Eye (tissue), 1 donor: ENCODE measurements around the gene NCS1.
"Not testable (repeated sequence)": the region's sequence is repeated elsewhere in the genome, so short reads cannot be mapped to it uniquely, and the experiment has no call there.

Source experiments
- DNase-seq: peaks from one replicate; pipeline ENCODE4 v3.0.0-alpha.2; 2015

The NCS1 gene

DNA sequence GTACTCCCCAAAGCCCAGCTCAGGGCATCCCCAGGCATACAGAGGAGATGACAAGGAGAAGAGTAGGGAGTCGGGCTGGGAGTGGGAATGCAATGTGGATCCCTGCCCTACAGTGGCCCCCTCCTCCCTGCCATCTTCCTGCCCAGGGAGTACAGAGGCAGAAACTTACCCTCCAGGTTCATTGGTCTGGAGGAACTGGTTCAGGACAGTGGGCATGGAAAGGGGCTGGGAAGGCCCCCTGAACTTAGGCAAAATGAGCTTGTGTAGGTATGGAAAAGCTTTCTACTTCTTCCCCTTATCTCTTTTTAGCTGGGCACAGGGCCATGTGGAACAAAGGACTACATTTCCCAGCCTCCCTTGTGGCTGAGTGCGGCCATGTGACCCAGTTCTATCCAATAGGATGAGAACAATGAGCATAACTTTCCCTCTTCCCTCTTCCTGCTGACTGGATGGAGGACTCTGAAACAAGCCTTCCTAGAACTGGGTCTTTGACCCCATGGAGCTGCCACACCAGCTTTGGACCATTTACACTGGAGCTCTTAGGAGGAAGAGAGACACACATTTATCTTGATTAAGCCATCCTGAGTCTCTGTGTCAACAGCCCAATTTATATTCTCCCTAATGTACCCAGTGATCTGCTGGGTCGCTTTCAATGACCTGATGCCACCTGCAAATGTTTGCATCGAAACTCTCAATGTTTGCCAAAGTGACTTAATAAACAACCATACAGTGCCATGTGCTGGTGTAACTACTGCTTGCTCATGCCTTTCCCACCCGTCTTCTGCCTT, 68.4 kb downstream of the NCS1 start:
- DNase-seq: peak; percentile 92

DNA sequence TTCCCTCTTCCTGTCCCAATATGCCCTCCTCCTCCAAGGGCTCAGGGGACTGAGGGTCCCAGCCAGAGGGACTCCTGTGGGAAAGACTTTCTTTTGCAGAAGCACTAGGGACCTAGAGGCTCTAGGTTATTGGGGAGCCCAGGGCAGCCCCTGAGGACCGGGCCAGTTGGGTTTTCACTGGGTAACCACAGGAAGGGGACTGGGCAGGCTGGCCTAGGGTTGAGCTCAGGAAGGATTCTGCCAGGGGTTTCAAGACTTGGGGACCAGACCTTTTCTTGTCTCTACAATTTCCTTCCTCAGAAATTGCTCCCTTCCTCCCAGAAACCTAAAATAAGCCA, 69.0 kb downstream of the NCS1 start:
- no peak for DNase-seq

DNA sequence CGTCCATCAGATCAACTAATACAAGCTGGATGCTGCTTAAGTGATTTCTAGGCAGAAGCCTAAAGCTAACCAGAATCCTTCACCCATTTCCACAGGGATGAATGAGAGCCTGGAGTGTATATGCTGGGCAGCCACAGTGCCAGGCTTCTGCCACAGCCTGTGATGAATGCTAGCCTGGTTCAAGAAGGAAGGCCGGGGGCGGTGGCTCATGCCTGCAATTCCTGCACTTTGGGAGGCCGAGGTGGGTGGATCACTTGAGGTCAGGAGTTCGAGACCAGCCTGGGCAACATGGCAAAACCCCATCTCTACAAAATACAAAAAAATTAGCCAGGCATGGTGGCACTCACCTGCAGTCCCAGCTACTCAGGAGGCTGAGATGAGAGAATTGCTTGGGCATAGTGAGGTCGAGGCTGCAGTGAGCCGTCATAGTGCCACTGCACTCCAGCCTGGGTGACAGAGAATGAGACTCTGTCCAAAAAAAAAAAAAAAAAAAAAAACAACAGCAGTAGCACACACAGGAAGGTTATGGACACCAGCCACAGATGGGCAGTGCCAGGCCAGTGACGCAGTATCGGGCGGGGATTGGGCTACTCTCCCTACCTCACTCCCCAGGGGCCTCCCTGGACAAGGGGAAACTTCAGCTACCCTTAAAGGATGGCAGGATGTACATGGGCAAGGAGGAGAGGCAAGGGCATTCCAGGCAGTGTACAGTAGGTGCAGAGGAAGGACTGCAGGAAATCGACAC, 70.2 kb downstream of the NCS1 start:
- DNase-seq: no peak

DNA sequence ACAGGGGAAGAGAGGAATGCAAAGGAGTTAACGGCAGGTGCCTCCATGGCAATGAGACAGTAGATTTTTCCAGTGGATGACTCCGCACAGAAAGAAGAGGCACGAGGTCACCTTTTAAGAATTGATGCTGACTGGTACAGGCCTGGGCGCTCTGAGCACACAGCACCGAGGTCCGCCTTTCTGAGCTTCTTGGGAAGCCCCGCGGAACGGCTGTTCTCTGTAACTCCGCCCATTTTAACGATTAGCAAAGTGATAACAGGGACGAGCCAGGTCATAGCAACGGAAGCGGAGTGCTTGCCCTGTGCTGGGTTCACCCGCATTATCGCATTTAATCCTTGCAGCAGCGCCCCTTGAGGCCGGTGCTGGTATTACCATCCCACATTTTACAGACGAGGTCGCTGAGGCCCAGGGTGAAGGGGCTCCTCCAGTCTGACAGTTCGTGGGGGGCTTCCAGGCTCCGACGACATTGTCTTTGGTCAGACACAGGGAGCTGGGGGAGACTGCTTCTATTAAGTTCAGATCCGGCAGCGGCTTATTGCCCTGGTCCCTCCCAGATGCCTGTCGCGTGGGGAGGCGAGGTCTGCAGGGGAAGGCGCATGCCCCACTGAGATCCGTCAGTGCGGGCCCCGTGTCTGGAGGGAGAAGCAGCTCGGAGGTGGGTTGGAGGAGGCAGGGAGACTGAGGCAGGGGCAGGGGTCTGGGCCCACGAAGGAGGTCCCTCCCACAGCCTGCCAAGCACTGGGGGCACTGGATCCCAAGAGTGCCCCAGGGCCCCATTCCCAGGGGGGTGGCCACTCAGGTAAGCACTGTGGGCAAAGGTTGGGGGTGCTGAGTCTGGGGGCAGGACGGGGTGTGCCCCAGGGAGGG, 71.0 kb downstream of the NCS1 start:
- DNase-seq: peak; percentile 94

DNA sequence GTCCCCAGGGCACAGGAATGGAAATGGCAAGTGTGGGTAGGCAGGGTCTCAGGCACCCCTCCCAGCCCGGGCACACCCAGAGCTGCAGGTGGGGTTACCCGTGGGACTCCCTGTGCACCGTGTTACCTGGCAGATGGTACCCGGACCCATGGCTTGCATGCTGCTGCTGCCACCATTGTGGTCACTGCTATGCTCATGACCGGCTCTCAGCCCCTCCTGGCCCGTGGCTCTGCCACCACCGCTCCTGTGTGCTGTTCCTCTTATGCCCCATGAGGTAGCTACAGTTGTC, 71.6 kb downstream of the NCS1 start:
- no peak for DNase-seq

DNA sequence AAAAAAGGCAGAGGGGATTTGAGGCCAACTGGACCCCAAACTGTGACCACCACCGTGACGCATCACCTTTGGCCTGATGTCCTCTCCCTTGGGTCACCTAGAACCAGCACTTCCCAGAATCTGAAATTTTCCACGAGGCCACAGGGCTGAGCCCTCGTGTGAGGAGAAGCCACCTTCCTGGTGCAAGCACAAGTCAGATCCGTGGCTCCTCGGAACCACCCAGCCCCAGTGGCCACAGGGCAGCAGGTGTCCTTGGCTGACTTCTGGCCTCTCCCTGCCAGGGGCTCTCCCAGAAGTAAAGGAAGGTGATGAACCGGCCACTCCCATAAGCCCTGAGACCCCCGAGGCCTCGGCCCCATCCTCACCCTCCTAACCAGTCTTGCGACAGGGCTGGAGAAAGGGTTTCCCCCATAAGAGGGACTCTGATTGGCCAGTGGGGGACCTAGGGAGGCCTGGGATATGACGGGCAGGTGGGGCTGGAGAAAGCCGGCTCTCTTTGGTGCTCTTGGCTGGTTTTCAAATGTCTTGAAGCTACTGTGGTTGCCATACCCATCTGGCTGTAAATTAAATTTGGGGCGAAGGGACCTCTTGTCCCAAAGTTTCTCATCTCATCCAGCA, 72.5 kb downstream of the NCS1 start:
- no peak for DNase-seq

DNA sequence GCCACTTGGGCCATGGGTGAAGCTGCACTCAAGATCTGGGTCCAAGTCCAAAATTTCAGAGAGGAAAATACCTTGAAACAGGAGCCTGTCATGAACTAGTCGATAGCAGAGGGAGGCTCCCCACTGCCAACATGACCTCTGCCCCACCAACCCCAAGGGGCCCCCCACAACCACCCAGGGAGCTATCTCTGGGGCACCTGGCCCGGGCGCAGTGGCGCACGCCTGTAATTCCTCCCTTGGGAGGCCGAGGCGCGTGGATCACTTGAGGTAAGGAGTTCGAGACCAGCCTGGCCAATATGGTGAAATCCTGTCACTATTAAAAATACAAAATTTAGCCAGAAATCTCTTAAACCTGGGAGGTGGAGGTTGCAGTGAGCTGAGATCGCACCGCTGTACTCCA, 73.3 kb downstream of the NCS1 start:
- no peak for DNase-seq

DNA sequence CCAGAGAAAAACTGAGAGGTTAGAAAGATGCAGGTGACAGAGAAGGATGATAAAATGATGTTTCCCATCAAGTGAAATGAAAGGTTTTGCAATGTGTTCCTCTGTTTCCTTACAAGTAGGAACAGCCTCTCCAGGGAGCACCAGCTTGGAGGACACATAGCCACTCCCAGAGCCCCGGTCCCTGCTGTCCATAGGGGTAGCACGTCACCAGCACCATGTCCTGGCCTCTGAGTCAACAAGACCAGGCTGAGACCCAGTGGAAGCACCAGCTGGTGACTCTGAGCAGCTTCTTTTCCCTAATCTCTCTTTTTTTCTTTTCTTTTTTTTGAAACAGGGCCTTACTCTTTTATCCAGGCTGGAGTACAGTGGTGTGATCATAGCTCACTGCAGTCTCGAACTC, 73.9 kb downstream of the NCS1 start:
- DNase-seq: no peak

DNA sequence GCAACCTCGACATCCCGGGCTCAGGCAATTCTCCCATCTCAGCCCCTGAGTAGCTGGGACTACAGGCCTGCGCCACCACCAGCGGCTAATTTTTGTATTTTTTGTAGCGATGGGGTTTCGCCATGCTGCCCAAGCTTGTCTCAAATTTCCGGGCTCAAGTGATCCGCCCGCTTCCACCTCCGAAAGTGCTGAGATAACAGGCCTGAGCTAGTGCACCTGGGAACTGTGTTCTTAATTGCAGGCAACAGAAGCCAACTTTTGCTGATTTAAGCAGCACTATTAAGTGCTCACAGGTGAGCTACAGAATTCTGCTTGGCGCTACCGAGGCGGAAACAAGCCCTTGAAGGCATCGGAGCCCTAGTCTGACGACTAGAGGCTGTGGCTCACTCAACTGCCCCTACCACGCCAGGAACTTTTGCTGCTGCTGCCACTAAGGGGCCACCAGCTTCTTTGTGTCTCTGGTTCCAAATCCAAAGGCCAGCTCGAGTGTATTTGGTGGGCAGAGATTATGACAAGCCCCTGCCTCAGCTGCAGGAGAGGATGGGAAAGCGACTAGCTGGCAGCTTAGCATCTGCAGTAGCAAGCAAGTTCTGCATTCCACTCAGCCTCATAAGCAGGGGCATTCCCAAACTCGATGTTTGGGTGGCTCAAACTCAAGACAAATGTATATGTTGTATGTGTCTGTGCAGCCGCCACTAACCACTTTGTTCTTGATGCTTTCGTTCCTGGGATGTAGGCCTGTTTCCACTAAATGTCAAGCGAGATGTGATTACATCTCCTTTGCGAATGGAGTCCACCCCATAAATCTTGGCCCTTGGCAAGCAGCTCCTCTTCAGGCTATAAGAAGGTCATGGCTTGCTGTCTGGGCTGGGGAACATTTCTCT, 82.8 kb downstream of the NCS1 start:
- no peak for DNase-seq

DNA sequence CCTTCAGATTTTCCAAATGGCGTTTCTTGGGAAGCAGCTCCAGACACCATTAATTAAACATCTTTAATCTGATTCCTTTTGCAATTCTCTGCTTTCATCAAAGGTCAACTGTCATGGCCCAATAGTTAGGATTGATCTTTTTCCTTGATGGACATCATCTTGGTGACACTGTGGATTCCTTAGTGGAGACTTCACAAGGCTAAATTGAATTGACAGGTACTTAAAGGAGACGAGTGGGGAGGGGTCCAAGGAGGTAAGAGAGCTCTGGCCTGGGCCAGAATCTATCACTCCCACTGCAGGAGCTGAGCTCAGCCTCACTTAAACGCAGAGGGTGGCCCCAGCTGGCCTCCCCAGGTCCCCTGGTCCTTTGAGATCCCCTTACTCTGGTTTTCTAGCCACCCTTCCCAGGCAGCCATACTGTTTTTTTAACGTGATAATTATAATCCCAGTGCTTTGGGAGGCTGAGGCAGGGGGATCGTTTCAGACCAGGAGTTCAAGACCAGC, 83.5 kb downstream of the NCS1 start:
- DNase-seq: no peak

DNA sequence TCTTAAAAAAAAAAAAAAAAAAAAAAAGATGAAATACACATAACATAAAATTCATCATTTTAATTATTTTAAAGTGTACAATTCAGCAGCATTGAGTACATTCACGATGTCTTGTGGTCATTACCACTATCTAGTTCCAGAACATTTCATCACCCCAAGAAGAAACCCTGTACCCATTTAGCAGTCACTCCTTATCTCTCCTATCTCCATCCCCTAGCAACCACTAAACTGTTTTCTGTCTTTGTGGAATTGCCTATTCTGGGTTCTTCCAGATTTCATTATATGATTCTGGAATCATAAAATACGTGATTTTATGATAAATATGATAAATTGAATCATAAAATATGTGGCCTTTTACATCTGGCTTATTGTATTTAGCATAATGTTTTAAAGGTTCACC, 84.4 kb downstream of the NCS1 start:
- DNase-seq: no peak

DNA sequence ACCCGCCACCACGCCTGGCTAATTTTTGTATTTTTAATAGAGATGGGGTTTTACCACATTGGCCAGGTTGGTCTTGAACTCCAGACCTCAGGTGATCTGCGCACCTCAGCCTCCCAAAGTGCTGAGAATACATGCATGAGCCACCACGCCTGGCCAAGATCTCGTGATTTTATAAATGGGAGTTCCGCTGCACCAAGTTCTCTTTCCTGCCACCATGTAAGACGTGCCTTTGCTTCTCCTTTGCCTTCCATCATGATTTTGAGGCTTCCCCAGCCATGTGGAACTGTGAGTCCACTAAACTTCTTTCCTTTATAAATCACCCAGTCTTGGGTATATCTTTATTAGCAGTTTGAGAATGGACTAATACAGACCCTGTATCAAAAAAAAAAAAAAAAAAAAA, 85.9 kb downstream of the NCS1 start:
- DNase-seq: not testable (repeated sequence)

DNA sequence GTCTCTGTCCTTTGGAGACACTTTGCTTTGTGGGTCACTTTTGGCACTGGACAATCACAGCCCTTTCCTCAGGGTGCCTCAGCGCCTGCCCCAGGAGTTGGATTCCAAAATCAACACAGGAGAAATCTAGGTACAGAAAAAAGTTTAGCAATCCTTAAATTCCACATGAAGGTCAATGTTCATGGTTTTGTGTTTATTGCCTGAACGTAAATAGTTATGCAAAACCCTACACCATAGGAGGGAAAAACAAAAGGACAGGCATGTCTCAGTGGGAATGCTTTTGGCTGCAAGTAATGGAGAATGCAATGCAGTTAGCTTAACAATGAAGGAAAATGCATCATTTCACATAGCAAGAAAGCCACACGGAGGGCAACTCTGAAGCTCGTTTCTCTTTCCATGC, 86.8 kb downstream of the NCS1 start:
- no peak for DNase-seq

DNA sequence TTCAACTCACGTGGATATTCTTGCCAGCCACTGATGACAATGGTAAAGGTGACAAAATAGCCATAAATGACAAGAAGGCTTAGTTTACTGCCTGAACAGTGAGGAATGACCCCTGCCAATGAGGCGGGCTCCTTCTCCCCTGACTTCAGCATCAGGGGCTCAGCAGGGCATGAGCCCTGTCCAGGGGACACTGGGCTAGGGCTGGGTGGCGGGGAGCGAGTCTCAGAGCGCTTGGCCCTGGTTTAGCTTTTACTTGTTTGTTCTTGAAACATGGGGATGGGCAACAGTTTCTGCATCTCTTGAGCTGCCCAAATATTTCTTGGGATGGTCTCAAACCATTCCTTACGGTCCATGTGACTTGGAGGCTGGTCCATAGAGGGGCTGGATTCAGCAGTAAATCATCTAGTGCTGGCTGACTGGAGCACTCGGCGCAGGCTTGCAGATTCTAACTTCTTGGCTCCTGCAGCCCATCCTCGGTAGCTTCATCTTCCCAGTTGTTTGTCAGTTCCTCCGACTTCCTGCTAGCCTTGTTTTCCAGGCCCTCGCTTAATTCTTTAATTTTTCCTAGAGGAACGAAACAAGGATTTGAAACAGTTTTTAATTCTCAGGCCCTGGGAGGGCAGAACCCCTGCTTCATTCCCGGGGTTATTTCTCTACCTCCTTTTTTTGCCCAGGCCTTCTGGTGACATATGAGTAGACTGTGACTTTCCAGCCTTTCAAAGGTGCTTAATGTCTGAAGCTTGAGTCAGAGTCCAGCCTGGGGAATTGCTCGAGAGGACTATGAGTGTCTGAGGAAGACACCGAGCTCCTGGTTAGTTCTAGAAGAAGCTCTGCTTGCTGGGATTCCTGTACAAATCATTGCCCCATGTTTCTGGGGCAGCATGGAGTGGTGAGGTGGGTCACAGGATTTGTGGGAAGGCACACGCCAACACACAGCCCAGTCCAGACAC, 88.9 kb downstream of the NCS1 start:
- no peak for DNase-seq

DNA sequence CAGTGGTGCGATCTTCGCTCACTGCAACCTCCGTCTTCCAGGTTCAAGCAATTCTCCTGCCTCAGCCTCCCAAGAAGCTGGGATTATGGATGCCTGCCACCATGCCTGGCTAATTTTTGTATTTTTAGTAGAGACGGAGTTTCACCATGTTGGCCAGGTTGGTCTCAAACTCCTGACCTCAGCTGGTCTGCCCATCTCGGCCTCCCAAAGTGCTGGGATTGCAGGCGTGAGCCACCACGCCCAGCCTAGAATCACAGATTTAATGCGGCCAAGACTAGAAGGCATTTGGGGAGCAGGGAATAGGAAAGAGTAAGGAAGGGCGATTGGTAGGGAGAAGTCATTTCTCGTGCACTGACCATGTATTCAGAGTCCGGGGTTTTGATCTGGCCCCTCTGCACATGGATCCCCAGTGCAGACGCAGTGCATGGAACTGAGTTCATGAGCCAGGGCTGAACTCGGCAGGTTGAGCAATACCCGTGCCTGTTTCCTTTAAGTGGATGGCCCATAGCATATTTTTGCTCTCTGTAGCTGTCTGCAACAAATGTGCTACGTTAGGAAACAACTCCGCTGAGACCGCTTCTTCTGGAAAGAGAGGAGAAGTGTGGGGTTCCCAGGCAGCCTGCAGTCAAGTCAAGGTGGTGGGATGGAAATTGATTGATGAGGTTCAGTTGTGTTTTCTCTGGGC, 90.0 kb downstream of the NCS1 start:
- DNase-seq: no peak

DNA sequence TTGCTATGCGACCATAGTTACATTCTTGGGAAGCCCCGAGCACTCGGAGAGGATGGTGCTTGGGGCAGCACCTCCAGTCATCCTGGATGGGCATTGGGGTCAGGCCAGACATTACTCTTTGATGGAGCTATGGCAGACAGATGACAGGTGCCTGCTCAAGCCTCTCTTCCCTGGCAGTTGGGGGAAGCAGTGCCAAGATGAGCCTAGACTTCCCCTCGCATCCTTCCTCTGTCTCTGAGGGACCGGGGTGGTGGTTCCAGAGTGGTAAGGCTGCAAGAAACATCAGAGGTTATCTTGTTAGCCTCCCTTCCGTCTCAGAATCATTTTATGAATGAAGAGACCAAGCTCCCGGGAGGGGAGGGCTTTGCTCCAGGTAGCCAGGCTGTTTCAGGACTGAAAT, 90.6 kb downstream of the NCS1 start:
- DNase-seq: no peak

DNA sequence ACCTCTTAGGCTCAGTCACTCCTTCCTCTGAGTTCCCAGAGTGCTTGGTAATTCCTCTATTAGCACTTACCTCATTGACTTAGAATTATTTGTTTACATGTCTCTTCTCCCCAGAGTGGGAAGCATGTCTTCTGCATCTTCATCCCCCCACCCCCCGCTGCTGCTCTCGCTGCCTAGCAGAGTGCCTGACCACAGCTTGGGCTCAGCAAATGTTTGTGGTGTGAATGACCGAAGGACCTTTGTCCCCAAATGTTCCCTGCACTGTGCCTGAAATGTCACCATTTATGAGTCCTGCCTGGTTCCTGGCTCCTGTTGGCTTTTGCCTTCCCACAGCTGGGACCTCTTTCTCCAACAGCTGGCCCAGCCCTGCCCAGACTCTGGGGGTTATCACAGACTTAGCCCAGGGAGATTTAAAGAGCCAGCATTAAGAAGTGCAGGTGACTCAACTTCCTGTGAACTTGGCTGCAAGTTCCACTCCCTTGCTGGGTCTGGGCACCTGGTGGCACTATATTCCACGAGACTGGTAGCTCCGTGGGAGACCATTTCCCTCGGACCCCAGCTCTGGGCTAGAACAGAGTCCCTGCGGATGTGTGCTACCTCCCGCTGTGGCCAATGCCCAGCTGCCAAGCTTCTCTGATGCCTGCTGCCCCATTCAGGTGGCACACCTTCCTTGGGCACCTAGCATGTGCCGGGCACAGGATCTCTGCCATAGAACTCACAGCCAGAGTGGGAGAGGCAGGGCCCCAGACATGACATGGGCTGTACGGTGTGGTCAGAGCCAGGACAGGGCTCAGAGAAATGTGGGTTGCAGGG, 91.6 kb downstream of the NCS1 start:
- no peak for DNase-seq

DNA sequence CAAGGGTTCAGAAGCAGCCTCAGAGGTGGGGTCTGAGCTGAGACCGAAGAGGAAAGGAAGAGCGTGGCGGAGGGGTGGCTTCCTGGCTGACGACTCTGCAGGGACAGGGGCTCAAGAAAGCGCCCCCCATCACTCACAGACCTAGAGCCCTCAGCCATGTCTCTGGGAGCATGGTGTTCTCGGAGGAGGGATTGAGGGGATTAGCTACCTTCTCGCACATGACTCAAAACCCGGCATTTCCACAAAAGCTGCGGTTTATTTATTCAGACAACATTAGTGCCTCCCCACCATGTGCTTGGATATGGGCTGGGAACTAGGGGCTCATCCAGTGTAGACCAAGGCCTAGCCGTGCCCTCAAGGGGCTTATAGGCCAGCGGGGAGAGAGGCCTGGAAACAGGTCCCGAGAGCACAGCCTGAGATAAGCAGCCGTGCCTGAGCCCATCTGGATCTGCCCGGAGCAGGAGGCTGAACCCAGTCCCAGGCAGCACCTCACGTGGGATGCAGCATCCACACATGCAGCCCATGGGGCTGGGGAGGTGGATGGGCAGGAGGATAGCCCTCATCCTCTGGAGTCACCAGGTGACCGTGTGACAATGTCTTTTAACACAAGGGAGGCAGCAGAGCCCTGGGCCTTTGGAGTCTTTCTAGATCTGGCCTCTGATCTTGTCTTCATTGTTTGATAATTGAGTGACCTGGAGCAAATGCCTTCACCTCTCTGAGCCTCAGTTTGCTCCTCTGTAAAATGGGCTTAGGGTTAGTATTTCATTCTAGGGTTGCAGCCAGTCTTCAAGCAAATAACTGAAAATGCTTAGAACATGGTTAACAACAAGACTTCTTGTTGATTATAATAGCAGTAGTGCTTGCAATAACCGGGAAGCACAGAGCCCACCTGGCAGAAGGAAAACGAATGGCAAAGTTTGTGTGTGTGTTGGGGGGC, 92.5 kb downstream of the NCS1 start:
- DNase-seq: no peak
